DMS 273 treated with DMSO at 0.1 percent for 48 hours (cell line): Measurements from ENCODE around the gene CCDC63.

Experiments used
- DNase-seq: peaks from one replicate; lab custom pipeline; 2025; lab: John Stamatoyannopoulos, UW

CCDC63 gene

GRCh38 chr12:110885152-110885840, 38.5 kb downstream of the CCDC63 start:
- DNase-seq = no peak

DNA sequence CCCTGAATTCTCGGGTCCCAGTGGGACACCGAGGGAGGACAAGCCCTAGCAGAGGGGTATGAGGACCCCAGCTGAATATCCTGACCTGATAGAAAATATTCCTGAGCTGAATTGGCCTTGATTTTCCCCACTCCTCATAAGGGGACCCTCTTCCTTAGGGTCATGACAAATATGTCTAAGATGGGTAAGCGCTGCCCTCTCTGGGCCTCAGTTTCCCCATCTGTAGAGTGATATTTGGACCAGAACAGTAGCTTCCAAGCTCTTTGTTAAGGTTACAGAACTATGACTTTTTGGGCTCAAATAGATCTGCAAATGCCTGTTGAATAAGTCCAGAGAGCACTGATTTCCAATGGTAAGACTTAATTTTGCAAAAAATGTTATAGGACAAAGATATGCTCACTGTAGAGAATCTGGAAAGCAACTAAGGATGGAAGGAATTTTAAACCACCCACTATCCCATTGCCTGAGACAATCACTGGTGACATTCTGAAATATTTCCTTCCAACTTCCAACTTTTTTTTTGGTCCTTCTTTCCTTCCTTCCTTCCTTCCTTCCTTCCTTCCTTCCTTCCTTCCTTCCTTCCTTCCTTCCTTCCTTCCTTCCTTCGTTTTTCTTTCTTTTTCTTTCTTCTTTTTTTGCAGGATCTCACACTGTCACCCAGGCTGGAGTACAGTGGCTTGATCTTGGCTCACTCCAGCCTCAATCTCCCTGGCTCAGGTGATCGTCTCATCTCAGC, 41.6 kb downstream of the CCDC63 start:
- DNase-seq = no peak

DNA sequence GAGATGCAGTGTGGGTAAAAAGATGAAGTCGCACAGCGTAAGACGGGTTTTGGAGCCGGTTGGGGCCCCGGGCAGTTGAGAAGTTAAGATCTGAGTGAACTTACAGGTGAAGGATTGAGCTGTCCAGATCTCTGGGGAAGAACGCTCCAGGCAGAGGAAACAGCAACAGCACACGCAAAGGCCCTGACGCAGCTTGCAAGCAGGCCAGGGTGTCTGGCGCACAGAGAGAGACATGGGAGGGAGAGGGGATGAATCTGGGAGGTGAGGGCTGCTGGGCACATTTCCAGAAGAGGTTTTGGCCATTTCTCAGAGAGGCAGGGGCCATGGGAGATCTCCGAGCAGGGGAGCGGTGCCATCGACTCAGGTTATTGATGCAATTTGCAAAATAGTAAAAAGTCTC, 42.6 kb downstream of the CCDC63 start:
- DNase-seq = no peak

GRCh38 chr12:110893956-110894355, 47.2 kb downstream of the CCDC63 start:
- DNase-seq = no peak

DNA sequence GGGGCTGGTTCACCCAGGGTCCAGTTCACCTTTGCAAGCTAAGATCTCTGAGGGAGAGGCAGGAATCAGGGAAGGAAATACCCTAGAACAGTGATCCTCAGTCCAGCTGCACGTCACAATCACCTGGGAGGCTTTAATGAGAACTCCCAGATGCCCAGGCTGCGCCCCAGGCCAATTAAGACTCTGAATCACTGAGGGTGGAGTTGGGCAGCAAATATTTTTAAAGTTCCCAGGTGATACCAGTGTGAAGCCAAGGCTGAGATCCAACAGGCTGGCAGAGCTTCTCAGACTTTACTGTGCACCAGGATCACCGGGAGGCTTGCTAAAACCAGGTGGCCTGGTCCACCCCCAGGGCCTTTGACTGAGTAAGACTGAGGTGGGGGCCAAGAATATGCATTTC, 49.8 kb downstream of the CCDC63 start:
- no peak for DNase-seq

DNA sequence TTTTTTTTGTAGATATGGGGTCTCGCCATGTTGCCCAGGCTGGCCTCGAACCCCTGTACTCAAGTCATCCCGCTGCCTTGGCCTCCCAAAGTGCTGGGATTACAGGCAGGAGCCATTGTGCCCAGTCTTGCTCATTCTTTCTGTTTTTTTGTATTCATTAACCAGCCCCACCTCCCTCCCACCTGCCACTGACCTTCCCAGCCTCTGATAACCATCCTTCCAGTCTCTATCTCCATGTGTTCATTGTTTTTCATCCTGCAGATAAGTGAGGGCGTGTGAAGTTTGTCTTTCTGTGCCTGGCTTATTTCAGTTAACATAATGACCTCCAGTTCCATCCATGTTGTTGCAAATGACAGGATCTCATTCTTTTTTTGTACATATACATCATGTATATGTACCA, 54.6 kb downstream of the CCDC63 start:
- no peak for DNase-seq

GRCh38 chr12:110903511-110903910, 56.7 kb downstream of the CCDC63 start:
- no peak for DNase-seq

- no peak for DNase-seq
Measured at GRCh38 chr12:110906083-110906482, 59.3 kb downstream of the CCDC63 start.

GRCh38 chr12:110906516-110906915, 59.7 kb downstream of the CCDC63 start:
- DNase-seq = no peak

DNA sequence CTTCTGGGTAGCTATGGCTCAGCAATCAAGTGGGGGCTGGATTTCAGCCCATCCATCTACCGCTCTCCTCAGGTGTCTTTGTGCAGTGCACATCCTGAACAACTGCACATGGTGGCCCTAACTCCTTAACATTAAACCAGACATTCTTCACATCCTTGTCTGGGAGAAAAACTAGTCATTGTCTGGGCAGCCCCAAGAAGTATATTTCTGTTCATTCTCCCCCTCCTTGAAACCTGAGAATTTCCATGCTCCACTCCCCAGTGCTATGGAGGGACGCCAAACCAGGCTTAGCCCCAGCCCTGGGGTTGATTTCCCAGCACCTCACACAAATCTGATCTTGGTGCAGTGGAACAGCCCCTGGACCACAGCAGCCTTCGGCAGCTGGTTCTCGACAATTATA, 60.2 kb downstream of the CCDC63 start:
- no peak for DNase-seq

DNA sequence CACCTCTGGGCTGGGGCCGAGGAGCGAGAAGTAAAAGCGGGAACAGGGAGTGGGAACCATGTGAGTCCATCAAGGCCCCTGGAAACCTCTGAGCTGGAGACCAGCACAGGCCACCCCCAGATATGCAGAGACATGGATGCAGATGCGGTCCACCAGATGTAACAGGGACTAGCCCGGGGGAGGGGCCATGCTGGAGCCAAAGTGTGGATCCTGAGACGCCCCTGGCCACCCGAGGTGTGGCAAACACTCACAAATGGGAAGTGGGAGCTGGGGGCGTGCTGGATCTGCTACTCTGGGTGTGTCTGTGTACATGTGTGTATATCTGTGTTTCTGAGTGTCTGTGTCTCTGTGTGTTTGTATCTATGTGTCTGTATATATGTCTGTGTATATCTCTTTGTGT, 60.8 kb downstream of the CCDC63 start:
- no peak for DNase-seq

DNA sequence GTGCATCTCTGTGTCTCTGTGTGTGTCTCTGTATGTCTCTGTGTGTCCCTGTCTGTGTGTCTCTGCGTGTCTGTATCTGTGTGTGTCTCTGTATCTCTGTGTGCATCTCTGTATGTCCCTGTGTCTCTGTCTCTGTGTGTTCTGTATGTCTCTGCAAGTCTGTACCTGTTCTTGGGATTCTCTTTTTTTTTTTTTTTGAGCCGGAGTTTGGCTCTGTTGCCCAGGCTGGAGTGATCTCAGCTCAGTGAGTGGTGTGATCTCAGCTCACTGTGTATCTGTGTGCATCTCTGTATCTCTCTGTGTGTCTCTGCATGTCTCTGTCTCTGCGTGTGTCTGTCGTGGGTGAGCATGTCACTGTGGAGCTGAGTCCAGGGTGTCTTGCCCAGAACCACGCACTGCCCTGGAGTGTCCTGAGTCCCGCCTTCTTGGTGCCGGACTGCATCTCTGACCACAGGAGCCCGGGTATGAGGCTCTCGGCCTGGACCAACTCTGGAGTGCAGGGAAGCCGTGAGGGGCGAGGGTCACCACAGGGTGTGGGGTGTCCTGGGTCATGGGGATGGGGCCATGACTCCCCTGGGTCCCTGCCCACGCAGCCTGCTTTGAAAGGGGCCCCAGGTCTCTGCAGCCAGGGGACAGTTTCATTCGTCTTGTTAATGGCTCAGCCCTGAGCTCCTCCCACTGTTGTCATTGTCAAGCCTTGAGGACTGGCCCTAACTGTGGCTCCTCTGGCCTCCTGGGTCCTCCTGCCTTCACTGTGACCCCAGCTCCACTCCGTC, 61.8 kb downstream of the CCDC63 start:
- DNase-seq = no peak

DNA sequence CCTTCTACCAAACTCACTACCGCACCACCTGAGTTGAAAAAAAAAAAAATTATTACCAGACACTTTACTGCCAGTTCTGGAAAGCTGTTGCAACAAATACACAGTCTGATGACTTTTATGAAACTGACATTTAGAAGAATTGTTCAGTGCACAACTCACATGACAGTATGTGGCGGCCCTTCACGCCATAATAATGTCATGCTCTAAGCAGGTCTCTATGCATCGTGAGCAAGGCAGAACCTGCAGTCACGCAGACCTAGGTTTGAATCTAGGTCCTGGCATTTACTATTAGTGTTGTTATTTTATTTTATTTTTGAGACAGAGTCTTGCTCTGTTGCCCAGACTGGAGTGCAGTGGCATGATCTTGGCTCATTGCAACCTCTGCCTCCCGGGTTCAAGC, 65.5 kb downstream of the CCDC63 start:
- DNase-seq = no peak

- no peak for DNase-seq
Measured at GRCh38 chr12:110913119-110914056, 66.6 kb downstream of the CCDC63 start.

- DNase-seq = no peak
Measured at GRCh38 chr12:110916295-110916875, 69.6 kb downstream of the CCDC63 start.

- no peak for DNase-seq
Measured at GRCh38 chr12:110917467-110917866, 70.7 kb downstream of the CCDC63 start.

DNA sequence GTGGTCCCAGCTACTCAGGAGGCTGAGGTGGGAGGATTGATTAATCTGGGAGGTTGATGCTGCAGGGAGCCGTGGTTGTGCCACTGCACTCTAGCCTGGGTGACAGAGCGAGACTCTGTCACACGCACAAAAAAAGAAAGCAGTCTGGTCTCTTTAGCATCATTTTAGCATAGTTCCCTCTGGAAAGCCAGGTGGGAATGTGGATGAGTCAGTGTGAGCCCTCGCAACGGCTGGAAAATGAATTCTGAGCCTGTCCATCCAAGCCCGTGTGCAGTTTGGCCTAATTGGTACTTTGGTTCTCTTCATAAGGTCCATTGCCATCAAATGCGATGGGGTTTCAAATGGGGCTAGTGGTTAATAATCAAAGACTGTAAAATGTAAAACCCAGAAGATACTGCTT, 71.2 kb downstream of the CCDC63 start:
- no peak for DNase-seq

GRCh38 chr12:110919720-110920119, 72.9 kb downstream of the CCDC63 start:
- DNase-seq = no peak

DNA sequence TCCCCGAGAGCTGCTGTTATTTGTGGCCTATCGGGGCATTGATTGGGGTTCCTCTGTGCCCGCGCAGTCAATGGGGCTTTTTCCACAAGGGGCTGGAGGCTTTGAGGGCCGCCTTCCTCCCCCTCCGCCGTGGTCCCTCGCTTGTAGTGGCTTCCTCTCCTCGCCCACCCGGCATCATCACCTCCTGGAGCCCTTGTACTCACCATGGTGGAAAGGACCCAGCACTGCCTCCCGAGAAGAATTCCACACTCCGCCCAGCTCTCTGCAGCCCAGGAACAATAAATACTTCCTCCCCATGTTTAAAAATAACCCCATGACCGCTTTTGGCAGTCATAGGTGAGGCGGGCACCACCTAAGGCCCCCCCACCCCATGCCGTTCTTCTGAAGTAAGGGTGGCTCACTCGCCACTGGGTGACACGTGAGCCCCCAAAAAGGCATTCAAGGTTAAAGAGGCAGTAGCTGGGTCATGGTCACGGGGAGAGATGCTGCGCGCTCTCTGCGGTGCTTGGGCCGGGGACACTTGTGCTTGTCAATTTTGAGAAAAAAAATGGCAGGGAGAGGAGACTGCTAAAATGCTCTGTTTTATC, 73.6 kb downstream of the CCDC63 start, which contains the start of gene MYL2:
Gene MYL2, minus strand, starts transcription at position 256 of the 587 bp plus-strand sequence. Its CDS starts 50 bp downstream, at position 206.
- no peak for DNase-seq

GRCh38 chr12:110921262-110921661, 74.5 kb downstream of the CCDC63 start:
- DNase-seq = no peak

DNA sequence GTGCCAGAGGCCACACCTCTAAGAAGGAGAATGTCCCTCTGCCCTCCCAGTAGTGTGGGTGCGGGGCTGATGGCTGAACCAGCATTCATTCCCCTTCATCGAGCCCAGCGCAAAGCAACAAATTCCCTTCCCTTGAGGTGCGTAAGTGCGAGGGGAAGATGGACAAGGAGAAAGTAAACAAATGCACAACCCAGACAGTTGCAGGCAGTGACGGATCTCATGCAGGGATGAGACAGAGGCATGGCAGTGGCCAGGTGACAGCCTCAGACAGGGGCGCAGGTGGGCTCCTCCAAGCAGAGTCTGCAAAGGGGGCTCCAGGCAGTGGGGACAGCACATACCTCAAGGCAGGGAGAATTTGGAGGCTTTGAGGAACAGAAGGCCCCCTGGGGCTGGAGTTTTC, 75.9 kb downstream of the CCDC63 start:
- DNase-seq = no peak
